Upper lobe of left lung (tissue), 6 donors: ENCODE results near the gene NPIPA7. TPM values are rescaled to one million over a fixed set of nuclear protein-coding genes. Genes with fewer than 3 reads are reported as not detected.
"Not testable (repeated sequence)": the region's sequence is repeated elsewhere in the genome, so short reads cannot be mapped to it uniquely, and the experiment has no call there.

ENCODE experiments used
- ATAC-seq, 2 donors: fragments of 200-7000 bp; cut with Tn5 transposase; one replicate each; pipeline ENCODE4 v1.9.1; 2022; ENCODE audit warnings: mild to moderate bottlenecking in 2 of 2, moderate library complexity in 2 of 2; ENCODE audit not compliant: low FRiP score in 2 of 2
- DNase-seq, 2 donors: peaks; one replicate each; pipeline ENCODE4 v3.0.0-alpha.2; 2019 to 2020
- H3K27ac ChIP-seq, 4 donors: fragments of 200-600 bp; sonication (generic); one replicate each; pipeline ENCODE4 v1.5.1; 2016 to 2019
- H3K27me3 ChIP-seq, 4 donors: fragments of 200-600 bp; sonication (generic); one replicate each; pipeline ENCODE4 v1.5.1; 2017 to 2019
- H3K36me3 ChIP-seq, 4 donors: fragments of 200-600 bp; sonication (generic); one replicate each; pipeline ENCODE4 v1.5.1; 2016 to 2019
- H3K4me1 ChIP-seq, 4 donors: fragments of 200-600 bp; sonication (generic); one replicate each; pipeline ENCODE4 v1.5.1; 2018 to 2019
- H3K4me3 ChIP-seq, 4 donors: fragments of 200-600 bp; sonication (generic); one replicate each; pipeline ENCODE4 v1.5.1; 2017 to 2019; ENCODE audit warnings: mild to moderate bottlenecking in 2 of 4, moderate library complexity in 1 of 4
- H3K9me3 ChIP-seq, 4 donors: fragments of 200-600 bp; sonication (generic); one replicate each; pipeline ENCODE4 v1.5.1; 2018 to 2019
- WGBS, 2 donors: methylation state at CpG; one replicate each; pipeline ENCODE4 v1.1.5; 2017 to 2018; 5-methylcytosine and 5-hydroxymethylcytosine counted together
- total RNA-seq, 6 donors: library from RNA; depleted of rRNA in 4 of 6; stranded (reverse); fragments of >200 nt in 4 of 6; gene quantifications; one replicate each; pipeline versions ENCODE4 v1.1.0 to v1.2.1, GENCODE V29; 2016 to 2021
- donor health status: DM: no; HTN: no; CAD: no; lungs with moderate emphysema.
- donor health status: DM: no; HTN: yes; CAD: no; lungs with severe emphysema.

NPIPA7 gene
- 1 to 10 TPM in 5 of 6 donors, not detected in 1; 1.7 to 6.4 (median 4.3) TPM for total RNA-seq

DNA sequence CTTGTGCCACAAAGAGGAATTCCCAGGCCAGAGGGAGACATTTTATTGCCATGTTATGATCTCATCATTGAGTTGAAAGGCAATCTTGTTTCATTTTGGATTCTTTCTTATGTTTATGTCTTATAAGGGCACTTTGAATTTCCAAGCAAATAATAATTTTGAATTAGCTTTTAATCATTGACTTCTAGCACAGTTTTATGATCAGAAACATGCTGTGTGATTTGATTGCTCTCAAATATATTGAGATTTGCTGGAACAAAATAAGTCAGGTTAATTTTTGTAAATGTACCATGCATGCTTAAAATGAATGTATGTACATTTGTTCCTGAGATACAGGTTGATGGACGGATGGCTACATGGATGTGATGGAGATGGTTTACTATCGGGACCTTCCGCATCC is at the start of gene NPIPA7:
Gene NPIPA7, plus strand, starts transcription at position 301 of the 400 bp plus-strand sequence. CDS start 105 bp downstream, outside the sequence.
- ATAC-seq, H3K9me3 ChIP-seq, DNase-seq, H3K36me3 ChIP-seq, H3K4me1 ChIP-seq, H3K4me3 ChIP-seq, H3K27ac ChIP-seq, H3K27me3 ChIP-seq: not testable (repeated sequence)
- WGBS, 2 donors: no CpG with 5 or more reads among the region's 3 CpGs

DNA sequence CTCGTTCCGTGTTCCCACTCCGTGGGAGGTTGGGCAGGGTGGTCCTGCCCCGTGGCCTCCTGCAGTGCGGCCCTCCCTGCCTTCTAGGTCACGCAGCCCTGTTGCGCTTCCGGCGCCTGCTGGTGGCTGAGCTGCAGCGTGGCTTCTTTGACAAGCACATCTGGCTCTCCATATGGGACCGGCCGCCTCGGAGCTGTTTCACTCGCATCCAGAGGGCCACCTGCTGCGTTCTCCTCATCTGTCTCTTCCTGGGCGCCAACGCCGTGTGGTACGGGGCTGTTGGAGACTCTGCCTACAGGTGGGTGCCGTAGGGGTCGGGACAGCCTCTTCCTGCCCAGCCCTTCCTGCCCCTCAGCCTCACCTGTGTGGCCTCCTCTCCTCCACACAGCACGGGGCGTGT is 47.5 kb upstream of the NPIPA7 start:
- not testable (repeated sequence) for H3K36me3 ChIP-seq, ATAC-seq, H3K9me3 ChIP-seq, H3K27me3 ChIP-seq, H3K4me3 ChIP-seq, H3K27ac ChIP-seq, H3K4me1 ChIP-seq
- DNase-seq: peak; percentile 9 to 29
- WGBS, 2 donors: no CpG with 5 or more reads among the region's 23 CpGs

DNA sequence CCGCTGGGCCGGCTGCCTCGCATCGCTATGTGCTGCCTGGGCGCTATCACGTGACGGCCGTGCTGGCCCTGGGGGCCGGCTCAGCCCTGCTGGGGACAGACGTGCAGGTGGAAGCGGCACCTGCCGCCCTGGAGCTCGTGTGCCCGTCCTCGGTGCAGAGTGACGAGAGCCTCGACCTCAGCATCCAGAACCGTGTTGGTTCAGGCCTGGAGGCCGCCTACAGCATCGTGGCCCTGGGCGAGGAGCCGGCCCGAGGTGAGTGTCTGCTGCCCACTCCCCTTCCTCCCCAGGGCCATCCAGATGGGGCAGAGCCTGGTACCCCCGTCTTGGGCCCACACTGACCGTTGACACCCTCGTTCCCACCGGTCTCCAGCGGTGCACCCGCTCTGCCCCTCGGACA is 21.4 kb upstream of the NPIPA7 start:
- not testable (repeated sequence) for H3K4me1 ChIP-seq, ATAC-seq, H3K27me3 ChIP-seq, H3K27ac ChIP-seq, H3K36me3 ChIP-seq, H3K4me3 ChIP-seq, H3K9me3 ChIP-seq
- DNase-seq: peak in 1 of 2 donors; percentile 34
- no CpG with 5 or more reads among the region's 30 CpGs for WGBS, 2 donors

DNA sequence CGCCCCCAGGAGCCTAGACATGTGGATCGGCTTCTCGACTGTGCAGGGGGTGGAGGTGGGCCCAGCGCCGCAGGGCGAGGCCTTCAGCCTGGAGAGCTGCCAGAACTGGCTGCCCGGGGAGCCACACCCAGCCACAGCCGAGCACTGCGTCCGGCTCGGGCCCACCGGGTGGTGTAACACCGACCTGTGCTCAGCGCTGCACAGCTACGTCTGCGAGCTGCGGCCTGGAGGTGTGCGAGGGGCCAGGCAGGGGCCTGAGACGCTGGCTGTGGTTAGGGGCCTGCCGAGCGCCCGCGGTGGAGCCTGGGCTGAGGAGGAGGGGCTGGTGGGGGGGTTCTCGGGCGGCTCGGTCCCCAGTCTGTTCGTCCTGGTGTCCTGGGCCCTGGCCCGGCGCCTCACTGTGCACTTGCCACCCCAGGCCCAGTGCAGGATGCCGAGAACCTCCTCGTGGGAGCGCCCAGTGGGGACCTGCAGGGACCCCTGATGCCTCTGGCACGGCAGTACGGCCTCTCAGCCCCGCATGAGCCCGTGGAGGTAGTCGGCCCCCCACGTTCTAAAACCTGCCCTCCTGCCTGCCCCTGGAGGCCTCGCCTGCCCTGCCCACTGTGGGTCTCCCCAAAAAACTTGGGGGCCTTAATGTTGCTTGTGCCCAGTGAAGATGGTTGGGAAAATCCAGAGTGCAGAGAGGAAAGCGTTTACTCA is 20.2 kb upstream of the NPIPA7 start:
- not testable (repeated sequence) for H3K27ac ChIP-seq, H3K9me3 ChIP-seq, H3K4me1 ChIP-seq, H3K4me3 ChIP-seq, ATAC-seq, H3K36me3 ChIP-seq, H3K27me3 ChIP-seq
- peak in 1 of 2 donors; percentile 66 for DNase-seq
- no CpG with 5 or more reads among the region's 40 CpGs for WGBS, 2 donors

DNA sequence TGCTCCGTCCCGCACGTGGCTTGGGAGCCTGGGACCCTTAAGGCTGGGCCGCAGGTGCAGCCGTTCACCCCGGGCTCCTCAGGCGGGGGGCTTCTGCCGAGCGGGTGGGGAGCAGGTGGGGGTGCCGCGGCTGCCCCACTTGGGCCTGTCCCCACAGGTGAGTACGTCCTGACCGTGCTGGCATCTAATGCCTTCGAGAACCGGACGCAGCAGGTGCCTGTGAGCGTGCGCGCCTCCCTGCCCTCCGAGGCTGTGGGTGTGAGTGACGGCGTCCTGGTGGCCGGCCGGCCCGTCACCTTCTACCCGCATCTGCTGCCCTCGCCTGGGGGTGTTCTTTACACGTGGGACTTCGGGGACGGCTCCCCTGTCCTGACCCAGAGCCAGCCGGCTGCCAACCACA is 15.3 kb upstream of the NPIPA7 start:
- not testable (repeated sequence) for H3K4me1 ChIP-seq, H3K9me3 ChIP-seq, H3K36me3 ChIP-seq, H3K4me3 ChIP-seq, H3K27ac ChIP-seq, H3K27me3 ChIP-seq
- no CpG with 5 or more reads among the region's 31 CpGs for WGBS, 2 donors
- ATAC-seq (peak in 1 of 2 donors; percentile 11), DNase-seq (peak in 1 of 2 donors; percentile 73)

DNA sequence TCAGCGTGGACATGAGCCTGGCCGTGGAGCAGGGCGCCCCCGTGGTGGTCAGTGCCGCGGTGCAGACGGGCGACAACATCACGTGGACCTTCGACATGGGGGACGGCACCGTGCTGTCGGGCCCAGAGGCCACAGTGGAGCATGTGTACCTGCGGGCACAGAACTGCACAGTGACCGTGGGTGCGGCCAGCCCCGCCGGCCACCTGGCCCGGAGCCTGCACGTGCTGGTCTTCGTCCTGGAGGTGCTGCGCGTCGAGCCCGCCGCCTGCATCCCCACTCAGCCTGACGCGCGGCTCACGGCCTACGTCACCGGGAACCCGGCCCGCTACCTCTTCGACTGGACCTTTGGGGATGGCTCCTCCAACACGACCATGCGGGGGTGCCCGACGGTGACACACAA is 14.8 kb upstream of the NPIPA7 start:
- H3K27ac ChIP-seq, H3K36me3 ChIP-seq, H3K4me3 ChIP-seq, H3K4me1 ChIP-seq, DNase-seq, H3K9me3 ChIP-seq, H3K27me3 ChIP-seq: not testable (repeated sequence)
- peak in 1 of 2 donors; percentile 15 for ATAC-seq
- no CpG with 5 or more reads among the region's 39 CpGs for WGBS, 2 donors

DNA sequence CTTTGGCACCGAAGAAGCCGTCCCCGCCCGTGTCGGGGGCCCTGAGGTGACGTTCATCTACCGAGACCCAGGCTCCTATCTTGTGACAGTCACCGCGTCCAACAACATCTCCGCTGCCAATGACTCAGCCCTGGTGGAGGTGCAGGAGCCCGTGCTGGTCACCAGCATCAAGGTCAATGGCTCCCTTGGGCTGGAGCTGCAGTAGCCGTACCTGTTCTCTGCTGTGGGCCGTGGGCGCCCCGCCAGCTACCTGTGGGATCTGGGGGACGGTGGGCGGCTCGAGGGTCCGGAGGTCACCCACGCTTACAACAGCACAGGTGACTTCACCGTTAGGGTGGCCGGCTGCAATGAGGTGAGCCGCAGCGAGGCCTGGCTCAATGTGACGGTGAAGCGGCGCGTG is 14.2 kb upstream of the NPIPA7 start:
- not testable (repeated sequence) for H3K4me1 ChIP-seq, H3K9me3 ChIP-seq, H3K36me3 ChIP-seq, H3K27ac ChIP-seq, H3K27me3 ChIP-seq, H3K4me3 ChIP-seq
- WGBS, 2 donors: 100% methylated on average over 2 of the region's 28 CpGs; no CpG with 5 or more reads in 1 of the 2 donors
- DNase-seq (peak in 1 of 2 donors; percentile 73), ATAC-seq (peak; percentile 14 to 40)

DNA sequence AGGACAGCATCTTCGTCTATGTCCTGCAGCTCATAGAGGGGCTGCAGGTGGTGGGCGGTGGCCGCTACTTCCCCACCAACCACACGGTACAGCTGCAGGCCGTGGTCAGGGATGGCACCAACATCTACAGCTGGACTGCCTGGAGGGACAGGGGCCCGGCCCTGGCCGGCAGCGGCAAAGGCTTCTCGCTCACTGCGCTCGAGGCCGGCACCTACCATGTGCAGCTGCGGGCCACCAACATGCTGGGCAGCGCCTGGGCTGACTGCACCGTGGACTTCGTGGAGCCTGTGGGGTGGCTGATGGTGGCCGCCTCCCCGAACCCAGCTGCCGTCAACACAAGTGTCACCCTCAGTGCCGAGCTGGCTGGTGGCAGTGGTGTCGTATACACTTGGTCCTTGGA is 13.6 kb upstream of the NPIPA7 start:
- 89% methylated on average over 18 of the region's 21 CpGs; no CpG with 5 or more reads in 1 of the 2 donors for WGBS, 2 donors
- peak; percentile 16 to 87 for DNase-seq
- not testable (repeated sequence) for H3K9me3 ChIP-seq

DNA sequence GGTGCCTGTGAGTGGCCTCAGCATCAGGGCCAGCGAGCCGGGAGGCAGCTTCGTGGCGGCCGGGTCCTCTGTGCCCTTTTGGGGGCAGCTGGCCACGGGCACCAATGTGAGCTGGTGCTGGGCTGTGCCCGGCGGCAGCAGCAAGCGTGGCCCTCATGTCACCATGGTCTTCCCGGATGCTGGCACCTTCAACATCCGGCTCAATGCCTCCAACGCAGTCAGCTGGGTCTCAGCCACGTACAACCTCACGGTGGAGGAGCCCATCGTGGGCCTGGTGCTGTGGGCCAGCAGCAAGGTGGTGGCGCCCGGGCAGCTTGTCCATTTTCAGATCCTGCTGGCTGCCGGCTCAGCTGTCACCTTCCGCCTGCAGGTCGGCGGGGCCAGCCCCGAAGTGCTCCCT is 13.1 kb upstream of the NPIPA7 start:
- 93% methylated on average over 3 of the region's 22 CpGs; no CpG with 5 or more reads in 1 of the 2 donors for WGBS, 2 donors
- peak in 1 of 2 donors; percentile 35 for DNase-seq
- H3K36me3 ChIP-seq, H3K27ac ChIP-seq, H3K27me3 ChIP-seq, H3K4me3 ChIP-seq, H3K4me1 ChIP-seq, H3K9me3 ChIP-seq: not testable (repeated sequence)
- ATAC-seq: peak; percentile 27 to 40

More for the DNA sequence above, 13.6 kb upstream of the NPIPA7 start:
- not testable (repeated sequence) for H3K4me1 ChIP-seq, H3K4me3 ChIP-seq, H3K27me3 ChIP-seq, H3K27ac ChIP-seq, H3K36me3 ChIP-seq
- ATAC-seq: peak; percentile 65 to 84

DNA sequence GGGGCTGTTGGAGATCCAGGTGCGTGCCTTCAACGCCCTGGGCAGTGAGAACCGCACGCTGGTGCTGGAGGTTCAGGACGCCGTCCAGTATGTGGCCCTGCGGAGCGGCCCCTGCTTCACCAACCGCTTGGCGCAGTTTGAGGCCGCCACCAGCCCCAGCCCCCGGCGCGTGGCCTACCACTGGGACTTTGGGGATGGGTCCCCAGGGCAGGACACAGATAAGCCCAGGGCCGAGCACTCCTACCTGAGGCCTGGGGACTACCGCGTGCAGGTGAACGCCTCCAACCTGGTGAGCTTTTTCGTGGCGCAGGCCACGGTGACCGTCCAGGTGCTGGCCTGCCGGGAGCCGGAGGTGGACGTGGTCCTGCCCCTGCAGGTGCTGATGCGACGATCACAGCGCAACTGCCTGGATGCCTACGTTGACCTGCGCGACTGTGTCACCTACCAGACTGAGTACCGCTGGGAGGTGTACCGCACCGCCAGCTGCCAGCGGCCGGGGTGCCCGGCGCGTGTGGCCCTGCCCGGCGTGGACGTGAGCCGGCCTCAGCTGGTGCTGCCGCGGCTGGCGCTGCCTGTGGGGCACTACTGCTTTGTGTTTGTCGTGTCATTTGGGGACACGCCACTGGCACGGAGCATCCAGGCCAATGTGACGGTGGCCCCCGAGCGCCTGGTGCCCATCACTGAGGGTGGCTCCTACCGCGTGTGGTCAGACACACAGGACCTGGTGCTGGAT is 12.2 kb upstream of the NPIPA7 start:
- not testable (repeated sequence) for H3K36me3 ChIP-seq, H3K4me3 ChIP-seq, H3K27me3 ChIP-seq, H3K9me3 ChIP-seq, H3K4me1 ChIP-seq, H3K27ac ChIP-seq
- DNase-seq (peak; percentile 8 to 86), ATAC-seq (peak; percentile 64 to 70)
- WGBS, 2 donors: 96% methylated on average over 9 of the region's 54 CpGs; no CpG with 5 or more reads in 1 of the 2 donors

DNA sequence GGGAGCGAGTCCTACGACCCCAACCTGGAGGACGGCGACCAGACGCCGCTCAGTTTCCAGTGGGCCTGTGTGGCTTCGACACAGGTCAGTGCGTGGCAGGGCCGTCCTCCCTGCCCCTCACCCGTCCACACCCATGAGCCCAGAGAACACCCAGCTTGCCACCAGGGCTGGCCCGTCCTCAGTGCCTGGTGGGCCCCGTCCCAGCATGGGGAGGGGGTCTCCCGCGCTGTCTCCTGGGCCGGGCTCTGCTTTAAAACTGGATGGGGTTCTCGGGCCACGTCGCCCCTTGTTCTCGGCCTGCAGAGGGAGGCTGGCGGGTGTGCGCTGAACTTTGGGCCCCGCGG is 11.7 kb upstream of the NPIPA7 start:
- H3K9me3 ChIP-seq, DNase-seq, H3K36me3 ChIP-seq, H3K27ac ChIP-seq, H3K27me3 ChIP-seq, H3K4me1 ChIP-seq, H3K4me3 ChIP-seq: not testable (repeated sequence)
- no CpG with 5 or more reads among the region's 23 CpGs for WGBS, 2 donors
- peak; percentile 29 to 53 for ATAC-seq

DNA sequence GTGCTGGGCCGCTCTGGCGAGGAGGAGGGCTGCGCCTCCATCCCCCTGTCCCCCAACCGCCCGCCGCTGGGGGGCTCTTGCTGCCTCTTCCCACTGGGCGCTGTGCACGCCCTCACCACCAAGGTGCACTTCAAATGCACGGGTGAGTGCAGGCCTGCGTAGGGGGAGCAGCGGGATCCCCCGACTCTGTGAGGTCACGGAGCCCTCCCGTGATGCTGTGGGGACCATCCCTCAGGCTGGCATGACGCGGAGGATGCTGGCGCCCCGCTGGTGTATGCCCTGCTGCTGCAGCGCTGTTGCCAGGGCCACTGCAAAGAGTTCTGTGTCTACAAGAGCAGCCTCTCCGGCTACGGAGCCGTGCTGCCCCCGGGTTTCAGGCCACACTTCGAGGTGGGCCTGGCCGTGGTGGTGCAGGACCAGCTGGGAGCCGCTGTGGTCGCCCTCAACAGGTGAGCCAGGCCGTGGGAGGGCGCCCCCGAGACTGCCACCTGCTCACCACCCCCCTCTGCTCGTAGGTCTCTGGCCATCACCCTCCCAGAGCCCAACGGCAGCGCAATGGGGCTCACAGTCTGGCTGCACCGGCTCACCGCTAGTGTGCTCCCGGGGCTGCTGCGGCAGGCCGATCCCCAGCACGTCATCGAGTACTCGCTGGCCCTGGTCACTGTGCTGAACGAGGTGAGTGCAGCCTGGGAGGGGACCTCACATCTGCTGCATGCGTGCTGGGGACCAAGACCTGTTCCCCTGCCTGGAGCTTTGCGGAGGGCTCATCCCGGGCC is 9.7 kb upstream of the NPIPA7 start:
- DNase-seq: peak in 1 of 2 donors; percentile 83
- not testable (repeated sequence) for H3K9me3 ChIP-seq, H3K36me3 ChIP-seq, ATAC-seq, H3K4me1 ChIP-seq, H3K27me3 ChIP-seq, H3K4me3 ChIP-seq, H3K27ac ChIP-seq
- 42% methylated on average over 22 of the region's 45 CpGs; no CpG with 5 or more reads in 1 of the 2 donors for WGBS, 2 donors
